Measurements from ENCODE around the gene CFAP46.

DNA sequence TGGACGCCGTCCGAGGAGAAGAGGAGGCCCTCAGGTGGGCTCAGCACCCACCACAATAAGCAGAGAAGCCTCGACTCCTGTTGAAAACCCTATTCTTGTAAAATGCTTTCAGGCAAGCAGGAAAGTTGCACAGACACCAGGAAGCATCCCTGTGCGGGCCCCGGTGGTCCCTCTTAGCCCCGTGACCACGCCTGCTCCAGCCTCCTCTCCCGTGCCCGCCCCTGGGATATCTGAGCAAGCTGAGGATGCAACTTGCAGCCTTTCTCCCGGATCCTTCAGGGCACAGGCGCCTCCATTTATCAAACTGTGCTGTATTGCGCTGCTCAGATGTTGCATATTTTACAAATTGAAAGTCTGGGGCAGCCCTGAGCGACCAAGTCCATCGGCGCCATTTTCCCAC lies 72.7 kb downstream of the CFAP46 start:
- no peak for TF ChIP-seq POLR2AphosphoS5 (IDR thresholded peaks at IDR 0.05; ENCODE audit: low read depth, low read length)
- TF ChIP-seq, protein P1, sequence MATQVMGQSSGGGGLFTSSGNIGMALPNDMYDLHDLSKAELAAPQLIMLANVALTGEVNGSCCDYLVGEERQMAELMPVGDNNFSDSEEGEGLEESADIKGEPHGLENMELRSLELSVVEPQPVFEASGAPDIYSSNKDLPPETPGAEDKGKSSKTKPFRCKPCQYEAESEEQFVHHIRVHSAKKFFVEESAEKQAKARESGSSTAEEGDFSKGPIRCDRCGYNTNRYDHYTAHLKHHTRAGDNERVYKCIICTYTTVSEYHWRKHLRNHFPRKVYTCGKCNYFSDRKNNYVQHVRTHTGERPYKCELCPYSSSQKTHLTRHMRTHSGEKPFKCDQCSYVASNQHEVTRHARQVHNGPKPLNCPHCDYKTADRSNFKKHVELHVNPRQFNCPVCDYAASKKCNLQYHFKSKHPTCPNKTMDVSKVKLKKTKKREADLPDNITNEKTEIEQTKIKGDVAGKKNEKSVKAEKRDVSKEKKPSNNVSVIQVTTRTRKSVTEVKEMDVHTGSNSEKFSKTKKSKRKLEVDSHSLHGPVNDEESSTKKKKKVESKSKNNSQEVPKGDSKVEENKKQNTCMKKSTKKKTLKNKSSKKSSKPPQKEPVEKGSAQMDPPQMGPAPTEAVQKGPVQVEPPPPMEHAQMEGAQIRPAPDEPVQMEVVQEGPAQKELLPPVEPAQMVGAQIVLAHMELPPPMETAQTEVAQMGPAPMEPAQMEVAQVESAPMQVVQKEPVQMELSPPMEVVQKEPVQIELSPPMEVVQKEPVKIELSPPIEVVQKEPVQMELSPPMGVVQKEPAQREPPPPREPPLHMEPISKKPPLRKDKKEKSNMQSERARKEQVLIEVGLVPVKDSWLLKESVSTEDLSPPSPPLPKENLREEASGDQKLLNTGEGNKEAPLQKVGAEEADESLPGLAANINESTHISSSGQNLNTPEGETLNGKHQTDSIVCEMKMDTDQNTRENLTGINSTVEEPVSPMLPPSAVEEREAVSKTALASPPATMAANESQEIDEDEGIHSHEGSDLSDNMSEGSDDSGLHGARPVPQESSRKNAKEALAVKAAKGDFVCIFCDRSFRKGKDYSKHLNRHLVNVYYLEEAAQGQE (IDR thresholded peaks at IDR 0.05; ENCODE audit: insufficient read depth in 1 of 2, low read depth in 2 of 2, low read length in 2 of 2) = no peak
- no peak for TF ChIP-seq TAF1 (IDR thresholded peaks at IDR 0.05; ENCODE audit: borderline replicate concordance, insufficient read depth, low read length)
- no peak for TF ChIP-seq SIN3A (IDR thresholded peaks at IDR 0.05; ENCODE audit: borderline replicate concordance, insufficient read depth, low read length)
- TF ChIP-seq FOXP2 (optimal IDR thresholded peaks at IDR 0.05; ENCODE audit: borderline replicate concordance, extremely low read depth, extremely low read length, insufficient read depth) = no peak
